ENCODE data around the gene MATN4. TPM values are rescaled to one million over a fixed set of nuclear protein-coding genes. Genes with fewer than 3 reads are reported as not detected.

Gene MATN4
- total RNA-seq, 1 donor from 2014 or later, result not detected

GRCh38 chr20:45275338-45275737 is 32.8 kb downstream of the MATN4 start:
- no peak for TF ChIP-seq CTCF (IDR thresholded peaks at IDR 0.05; ENCODE audit: insufficient read depth, low read length, poor library complexity, severe bottlenecking)
- Histone ChIP-seq H3K36me3 (ENCODE audit: control insufficient read depth, insufficient read depth, low read length) (no peaks in the 10 kb centered on the region), H3K4me3 (ENCODE audit: low read depth, low read length) (no peak overlapping the region), H3K27me3 (ENCODE audit: control insufficient read depth, insufficient read depth, low read length) (no peaks in the 10 kb centered on the region)
- DNase-seq (ENCODE audit: low read depth), result no peak

DNA sequence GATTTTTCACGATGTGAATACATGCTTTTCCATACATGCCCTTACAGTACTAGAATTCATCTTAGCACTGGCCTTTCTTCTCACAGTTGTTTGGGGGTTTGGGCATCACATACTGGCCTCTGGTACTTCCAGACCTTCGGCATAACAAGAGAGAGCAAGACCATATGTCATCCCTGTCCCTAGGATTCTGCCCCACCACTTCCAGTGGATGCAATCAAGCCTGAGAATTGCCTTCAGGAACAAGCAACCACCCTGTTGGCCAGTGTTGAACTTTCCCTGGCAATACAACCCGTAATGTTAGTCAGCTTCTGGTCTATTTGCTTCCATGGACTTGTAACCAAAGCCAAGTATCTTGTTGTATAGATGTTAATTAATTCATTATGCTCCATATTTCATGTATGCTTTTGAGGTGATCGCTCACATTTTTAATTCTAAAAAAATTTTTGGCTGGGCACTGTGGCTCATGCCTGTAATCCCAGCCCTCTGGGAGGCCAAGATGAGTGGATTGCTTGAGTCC is 38.3 kb downstream of the MATN4 start:
- no peak for DNase-seq (ENCODE audit: low read depth)
- no peak overlapping the region for H3K4me3 ChIP-seq (ENCODE audit: low read depth, low read length)
- no peaks in the 10 kb centered on the region for H3K36me3 ChIP-seq (ENCODE audit: control insufficient read depth, insufficient read depth, low read length)
- H3K27me3 ChIP-seq (ENCODE audit: control insufficient read depth, insufficient read depth, low read length), result no peaks in the 10 kb centered on the region
- TF ChIP-seq CTCF (IDR thresholded peaks at IDR 0.05; ENCODE audit: insufficient read depth, low read length, poor library complexity, severe bottlenecking), result no peak

GRCh38 chr20:45269056-45269455 is 39.0 kb downstream of the MATN4 start:
- Histone ChIP-seq H3K36me3 (ENCODE audit: control insufficient read depth, insufficient read depth, low read length) (no peaks in the 10 kb centered on the region), H3K4me3 (ENCODE audit: low read depth, low read length) (no peak overlapping the region), H3K27me3 (ENCODE audit: control insufficient read depth, insufficient read depth, low read length) (no peaks in the 10 kb centered on the region)
- TF ChIP-seq CTCF (IDR thresholded peaks at IDR 0.05; ENCODE audit: insufficient read depth, low read length, poor library complexity, severe bottlenecking), result no peak
- DNase-seq (ENCODE audit: low read depth), result no peak

DNA sequence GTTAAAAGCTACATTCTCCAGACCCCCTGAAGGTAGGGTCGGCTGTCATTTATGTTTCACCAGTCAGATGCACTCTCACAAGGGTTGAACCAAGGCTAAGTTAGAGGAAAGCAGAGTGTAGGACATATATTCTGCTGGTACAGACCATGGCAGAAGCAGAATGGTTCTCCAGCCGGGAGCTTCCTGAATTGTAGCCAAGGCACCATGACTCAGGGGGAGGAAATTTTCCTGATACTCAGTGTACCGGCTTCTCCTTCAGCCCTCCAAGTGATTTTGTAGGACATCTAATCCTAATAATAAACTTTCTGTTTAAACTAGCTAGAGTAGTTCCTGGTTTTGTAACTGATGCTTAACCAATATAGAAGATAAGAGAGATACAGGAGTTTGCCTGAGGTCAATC is 39.6 kb downstream of the MATN4 start:
- Histone ChIP-seq H3K36me3 (ENCODE audit: control insufficient read depth, insufficient read depth, low read length) (no peaks in the 10 kb centered on the region), H3K27me3 (ENCODE audit: control insufficient read depth, insufficient read depth, low read length) (no peaks in the 10 kb centered on the region), H3K4me3 (ENCODE audit: low read depth, low read length) (no peak overlapping the region)
- TF ChIP-seq CTCF (IDR thresholded peaks at IDR 0.05; ENCODE audit: insufficient read depth, low read length, poor library complexity, severe bottlenecking), result no peak
- DNase-seq (ENCODE audit: low read depth), result no peak

- TF ChIP-seq CTCF (IDR thresholded peaks at IDR 0.05; ENCODE audit: insufficient read depth, low read length, poor library complexity, severe bottlenecking), result no peak
- no peaks in the 10 kb centered on the region for H3K27me3 ChIP-seq (ENCODE audit: control insufficient read depth, insufficient read depth, low read length)
These were observed 41.1 kb downstream of the MATN4 start for GRCh38 chr20:45266977-45267376.

GRCh38 chr20:45263556-45264266 is 44.4 kb downstream of the MATN4 start:
- no peak overlapping the region for H3K4me3 ChIP-seq (ENCODE audit: low read depth, low read length)
- DNase-seq (ENCODE audit: low read depth), result no peak
- TF ChIP-seq CTCF (IDR thresholded peaks at IDR 0.05; ENCODE audit: insufficient read depth, low read length, poor library complexity, severe bottlenecking), result no peak
- no peaks in the 10 kb centered on the region for H3K27me3 ChIP-seq (ENCODE audit: control insufficient read depth, insufficient read depth, low read length)
- H3K36me3 ChIP-seq (ENCODE audit: control insufficient read depth, insufficient read depth, low read length), result no peaks in the 10 kb centered on the region

More at GRCh38 chr20:45266977-45267376, 41.1 kb downstream of the MATN4 start:
- Histone ChIP-seq H3K4me3 (ENCODE audit: low read depth, low read length) (no peak overlapping the region), H3K36me3 (ENCODE audit: control insufficient read depth, insufficient read depth, low read length) (no peaks in the 10 kb centered on the region)
- no peak for DNase-seq (ENCODE audit: low read depth)
